ENCODE data around the gene ATP6V1A.
"Not testable (repeated sequence)": the region's sequence is repeated elsewhere in the genome, so short reads cannot be mapped to it uniquely, and the experiment has no call there.

DNA sequence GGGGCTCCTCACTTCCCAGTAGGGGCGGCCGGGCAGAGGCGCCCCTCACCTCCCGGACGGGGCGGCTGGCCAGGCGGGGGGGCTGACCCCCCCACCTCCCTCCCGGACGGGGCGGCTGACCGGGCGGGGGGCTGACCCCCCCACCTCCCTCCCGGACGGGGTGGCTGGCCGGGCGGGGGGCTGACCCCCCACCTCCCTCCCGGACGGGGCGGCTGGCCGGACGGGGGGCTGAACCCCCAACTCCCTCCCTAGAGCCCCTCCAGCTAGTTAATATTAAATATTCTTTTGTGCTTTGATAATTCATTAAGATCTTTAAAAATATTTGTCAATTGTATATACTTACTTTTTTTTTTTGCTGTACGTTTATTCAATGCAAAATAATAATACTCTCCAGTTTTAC lies 103.0 kb downstream of the ATP6V1A start:
- not testable (repeated sequence) for TF ChIP-seq HBP1 (CRISPR knock-in tag; IDR thresholded peaks at IDR 0.05; ENCODE audit: low read depth); ZSCAN29 (CRISPR knock-in tag; conservative IDR thresholded peaks at IDR 0.05); MTERF4 (CRISPR knock-in tag; IDR thresholded peaks at IDR 0.05); ZBTB33 (CRISPR knock-in tag; IDR thresholded peaks at IDR 0.05); ZBTB3 (CRISPR knock-in tag; IDR thresholded peaks at IDR 0.05; ENCODE audit: borderline replicate concordance, low read depth); ZNF318 (CRISPR knock-in tag; IDR thresholded peaks at IDR 0.05); NFIC (IDR thresholded peaks at IDR 0.05; ENCODE audit: low read length); RAD21 (CRISPR knock-in tag; IDR thresholded peaks at IDR 0.05); MTA1 (CRISPR knock-in tag; IDR thresholded peaks at IDR 0.05; ENCODE audit: borderline replicate concordance)
- TF ChIP-seq, protein P1, sequence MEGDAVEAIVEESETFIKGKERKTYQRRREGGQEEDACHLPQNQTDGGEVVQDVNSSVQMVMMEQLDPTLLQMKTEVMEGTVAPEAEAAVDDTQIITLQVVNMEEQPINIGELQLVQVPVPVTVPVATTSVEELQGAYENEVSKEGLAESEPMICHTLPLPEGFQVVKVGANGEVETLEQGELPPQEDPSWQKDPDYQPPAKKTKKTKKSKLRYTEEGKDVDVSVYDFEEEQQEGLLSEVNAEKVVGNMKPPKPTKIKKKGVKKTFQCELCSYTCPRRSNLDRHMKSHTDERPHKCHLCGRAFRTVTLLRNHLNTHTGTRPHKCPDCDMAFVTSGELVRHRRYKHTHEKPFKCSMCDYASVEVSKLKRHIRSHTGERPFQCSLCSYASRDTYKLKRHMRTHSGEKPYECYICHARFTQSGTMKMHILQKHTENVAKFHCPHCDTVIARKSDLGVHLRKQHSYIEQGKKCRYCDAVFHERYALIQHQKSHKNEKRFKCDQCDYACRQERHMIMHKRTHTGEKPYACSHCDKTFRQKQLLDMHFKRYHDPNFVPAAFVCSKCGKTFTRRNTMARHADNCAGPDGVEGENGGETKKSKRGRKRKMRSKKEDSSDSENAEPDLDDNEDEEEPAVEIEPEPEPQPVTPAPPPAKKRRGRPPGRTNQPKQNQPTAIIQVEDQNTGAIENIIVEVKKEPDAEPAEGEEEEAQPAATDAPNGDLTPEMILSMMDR (CRISPR knock-in tag; IDR thresholded peaks at IDR 0.05): not testable (repeated sequence)
- TF ChIP-seq, protein P2, sequence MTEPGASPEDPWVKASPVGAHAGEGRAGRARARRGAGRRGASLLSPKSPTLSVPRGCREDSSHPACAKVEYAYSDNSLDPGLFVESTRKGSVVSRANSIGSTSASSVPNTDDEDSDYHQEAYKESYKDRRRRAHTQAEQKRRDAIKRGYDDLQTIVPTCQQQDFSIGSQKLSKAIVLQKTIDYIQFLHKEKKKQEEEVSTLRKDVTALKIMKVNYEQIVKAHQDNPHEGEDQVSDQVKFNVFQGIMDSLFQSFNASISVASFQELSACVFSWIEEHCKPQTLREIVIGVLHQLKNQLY (CRISPR knock-in tag; IDR thresholded peaks at IDR 0.05): not testable (repeated sequence)
- TF ChIP-seq, protein P3, sequence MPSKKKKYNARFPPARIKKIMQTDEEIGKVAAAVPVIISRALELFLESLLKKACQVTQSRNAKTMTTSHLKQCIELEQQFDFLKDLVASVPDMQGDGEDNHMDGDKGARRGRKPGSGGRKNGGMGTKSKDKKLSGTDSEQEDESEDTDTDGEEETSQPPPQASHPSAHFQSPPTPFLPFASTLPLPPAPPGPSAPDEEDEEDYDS (CRISPR knock-in tag; IDR thresholded peaks at IDR 0.05): not testable (repeated sequence)
- TF ChIP-seq, protein P4, sequence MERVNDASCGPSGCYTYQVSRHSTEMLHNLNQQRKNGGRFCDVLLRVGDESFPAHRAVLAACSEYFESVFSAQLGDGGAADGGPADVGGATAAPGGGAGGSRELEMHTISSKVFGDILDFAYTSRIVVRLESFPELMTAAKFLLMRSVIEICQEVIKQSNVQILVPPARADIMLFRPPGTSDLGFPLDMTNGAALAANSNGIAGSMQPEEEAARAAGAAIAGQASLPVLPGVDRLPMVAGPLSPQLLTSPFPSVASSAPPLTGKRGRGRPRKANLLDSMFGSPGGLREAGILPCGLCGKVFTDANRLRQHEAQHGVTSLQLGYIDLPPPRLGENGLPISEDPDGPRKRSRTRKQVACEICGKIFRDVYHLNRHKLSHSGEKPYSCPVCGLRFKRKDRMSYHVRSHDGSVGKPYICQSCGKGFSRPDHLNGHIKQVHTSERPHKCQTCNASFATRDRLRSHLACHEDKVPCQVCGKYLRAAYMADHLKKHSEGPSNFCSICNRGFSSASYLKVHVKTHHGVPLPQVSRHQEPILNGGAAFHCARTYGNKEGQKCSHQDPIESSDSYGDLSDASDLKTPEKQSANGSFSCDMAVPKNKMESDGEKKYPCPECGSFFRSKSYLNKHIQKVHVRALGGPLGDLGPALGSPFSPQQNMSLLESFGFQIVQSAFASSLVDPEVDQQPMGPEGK (CRISPR knock-in tag; IDR thresholded peaks at IDR 0.05): not testable (repeated sequence)
